Natural killer cell (primary cell): ENCODE data around the gene CD164. TPM values are rescaled to one million over a fixed set of nuclear protein-coding genes. Genes with fewer than 3 reads are reported as not detected.
A peak's percentile ranks its signal among the peaks of the same experiment; 100 is the strongest.

Source experiments
- ATAC-seq, 3 donors: fragments of 150-1000 bp in 2 of 3; fragments of 200-7000 bp in 1 of 3; cut with Tn5 transposase; 1 replicate in 1 of 3; 2 replicates in 2 of 3; pipeline ENCODE4 v1.10.0; 2021; ENCODE audit warnings: mild to moderate bottlenecking in 2 of 3, moderate library complexity in 2 of 3
- DNase-seq, 2 donors: peaks; one replicate each; pipeline versions ENCODE4 v3.0.0 to v3.0.0-alpha.2; 2013 to 2021; ENCODE audit warnings: mixed read lengths in 1 of 2
- H3K27ac ChIP-seq: one replicate; pipeline ENCODE4 v1.5.1; 2013; ENCODE audit warnings: mild to moderate bottlenecking, low read length
- H3K27me3 ChIP-seq: one replicate; pipeline ENCODE4 v1.6.1; 2013; ENCODE audit warnings: low read length; ENCODE audit not compliant: control insufficient read depth, insufficient read depth
- H3K36me3 ChIP-seq: one replicate; pipeline ENCODE4 v1.6.1; 2013; ENCODE audit warnings: low read length; ENCODE audit not compliant: control insufficient read depth, insufficient read depth
- H3K4me1 ChIP-seq: one replicate; pipeline ENCODE4 v1.6.1; 2013; ENCODE audit warnings: low read length; ENCODE audit not compliant: control insufficient read depth, insufficient read depth
- H3K4me3 ChIP-seq: one replicate; pipeline ENCODE4 v1.5.1; 2013; ENCODE audit warnings: low read length
- H3K9me3 ChIP-seq: one replicate; pipeline ENCODE4 v1.6.1; 2013; ENCODE audit warnings: low read length; ENCODE audit not compliant: control insufficient read depth, insufficient read depth
- H3K27ac Mint-ChIP-seq, 2 donors: one replicate each; pipeline ENCODE4 v1.8.0; 2022; ENCODE audit warnings: mild to moderate bottlenecking in 2 of 2, mixed read lengths in 2 of 2, moderate library complexity in 1 of 2
- H3K27me3 Mint-ChIP-seq, 2 donors: one replicate each; pipeline ENCODE4 v1.8.0; 2022; ENCODE audit warnings: low read depth in 2 of 2, mixed read lengths in 2 of 2
- H3K36me3 Mint-ChIP-seq: one replicate; pipeline ENCODE4 v1.8.0; 2022; ENCODE audit warnings: mixed read lengths
- H3K4me1 Mint-ChIP-seq, 2 donors: one replicate each; pipeline ENCODE4 v1.8.0; 2022; ENCODE audit warnings: mixed read lengths in 2 of 2
- H3K4me3 Mint-ChIP-seq: one replicate; pipeline ENCODE4 v1.8.0; 2022; ENCODE audit warnings: mild to moderate bottlenecking, moderate library complexity, mixed read lengths
- H3K9me3 Mint-ChIP-seq, 2 donors: one replicate each; pipeline ENCODE4 v1.8.0; 2022; ENCODE audit warnings: mixed read lengths in 2 of 2
- WGBS: methylation state at CpG from one replicate; pipeline ENCODE4 v1.1.7; 2013; ENCODE audit warnings: missing lambda C conversion rate; ENCODE audit not compliant: insufficient coverage; 5-methylcytosine and 5-hydroxymethylcytosine counted together
- intact Hi-C: fragments of 100-400 bp; cut with micrococcal nuclease; formaldehyde crosslinking; loops from one replicate; pipeline ENCODE4 v1.14.2; 2022
- total RNA-seq, 4 donors: library from RNA; stranded (reverse); fragments of 120-200 nt in 1 of 4; gene quantifications; one replicate each; pipeline versions ENCODE4 v1.2.3 to v1.2.4, GENCODE V29; 2013 to 2022
- TF ChIP-seq, protein P1 (sequence below): fragments of 200-600 bp; IDR thresholded peaks from one replicate; pipeline ENCODE4 v1.8.0; 2022; ENCODE audit warnings: antibody characterized with exemption

Gene CD164
- total RNA-seq, 3 donors from 2014 or later (not counting 1 experiment from before 2014, with no cell fraction given): 352 to 457 (median 427) TPM

DNA sequence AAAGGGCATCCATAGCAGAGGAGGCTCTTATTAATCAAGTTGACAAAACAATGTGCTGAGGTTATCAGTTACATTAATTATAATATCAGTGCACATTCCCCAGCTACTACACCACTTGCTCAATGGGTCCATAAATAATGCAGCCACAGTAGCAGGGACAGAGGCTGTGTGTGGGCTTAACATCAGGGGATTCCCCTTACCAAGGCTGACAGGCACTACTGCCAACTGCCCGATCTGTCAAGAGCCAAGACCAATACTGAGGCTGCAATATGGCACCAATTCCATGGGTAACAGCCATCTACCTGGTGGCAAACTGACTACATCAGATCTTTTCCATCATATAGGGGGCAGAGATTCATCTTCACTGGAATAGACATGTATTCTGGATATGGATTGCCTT lies 22.0 kb downstream of the CD164 start:
- no peaks in the 10 kb centered on the region for H3K27me3 Mint-ChIP-seq
- H3K36me3 Mint-ChIP-seq: no peaks in the 10 kb centered on the region
- 93% methylated on average over 1 of the region's 1 CpG for WGBS
- Histone ChIP-seq H3K9me3 (peaks cover 5% of the 10 kb centered on the region), H3K4me1 (peaks cover 13% of the 10 kb centered on the region), H3K36me3 (peaks cover 50% of the 10 kb centered on the region), H3K4me3 (no peak overlapping the region), H3K27ac (no peak overlapping the region), H3K27me3 (no peaks in the 10 kb centered on the region)
- no peak overlapping the region for H3K4me3 Mint-ChIP-seq
- peak overlapping the region; percentile 55 to 72 for H3K27ac Mint-ChIP-seq
- H3K4me1 Mint-ChIP-seq: peaks cover 70% of the 10 kb centered on the region in 2 donors
- no peaks in the 10 kb centered on the region for H3K9me3 Mint-ChIP-seq
- ATAC-seq (peak in 1 of 3 donors; percentile 34), DNase-seq (no peak)
- intact Hi-C loops: no loop called here
- TF ChIP-seq, protein P1, sequence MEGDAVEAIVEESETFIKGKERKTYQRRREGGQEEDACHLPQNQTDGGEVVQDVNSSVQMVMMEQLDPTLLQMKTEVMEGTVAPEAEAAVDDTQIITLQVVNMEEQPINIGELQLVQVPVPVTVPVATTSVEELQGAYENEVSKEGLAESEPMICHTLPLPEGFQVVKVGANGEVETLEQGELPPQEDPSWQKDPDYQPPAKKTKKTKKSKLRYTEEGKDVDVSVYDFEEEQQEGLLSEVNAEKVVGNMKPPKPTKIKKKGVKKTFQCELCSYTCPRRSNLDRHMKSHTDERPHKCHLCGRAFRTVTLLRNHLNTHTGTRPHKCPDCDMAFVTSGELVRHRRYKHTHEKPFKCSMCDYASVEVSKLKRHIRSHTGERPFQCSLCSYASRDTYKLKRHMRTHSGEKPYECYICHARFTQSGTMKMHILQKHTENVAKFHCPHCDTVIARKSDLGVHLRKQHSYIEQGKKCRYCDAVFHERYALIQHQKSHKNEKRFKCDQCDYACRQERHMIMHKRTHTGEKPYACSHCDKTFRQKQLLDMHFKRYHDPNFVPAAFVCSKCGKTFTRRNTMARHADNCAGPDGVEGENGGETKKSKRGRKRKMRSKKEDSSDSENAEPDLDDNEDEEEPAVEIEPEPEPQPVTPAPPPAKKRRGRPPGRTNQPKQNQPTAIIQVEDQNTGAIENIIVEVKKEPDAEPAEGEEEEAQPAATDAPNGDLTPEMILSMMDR: no peak

DNA sequence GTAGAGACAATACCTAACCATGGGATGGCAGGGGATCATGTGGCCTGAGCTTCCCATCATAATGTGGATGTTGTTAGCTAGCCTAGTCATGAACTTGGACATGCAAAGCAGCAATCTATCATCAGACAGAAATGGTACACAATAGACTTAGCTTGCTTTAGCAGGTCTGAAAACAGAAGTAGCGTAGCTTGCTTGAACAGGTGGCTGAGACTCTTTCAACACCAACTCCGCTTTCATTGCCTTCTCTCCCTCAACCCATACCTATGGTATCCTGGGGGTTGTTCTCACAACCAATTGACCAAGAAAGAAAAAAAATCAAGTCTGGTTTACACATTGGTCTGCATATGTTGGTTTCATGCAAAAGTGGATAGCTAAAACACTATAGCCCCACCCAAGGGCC lies 23.0 kb downstream of the CD164 start:
- Histone ChIP-seq H3K4me3 (no peak overlapping the region), H3K36me3 (peaks cover 48% of the 10 kb centered on the region), H3K4me1 (peaks cover 13% of the 10 kb centered on the region), H3K27ac (no peak overlapping the region), H3K9me3 (peaks cover 5% of the 10 kb centered on the region), H3K27me3 (no peaks in the 10 kb centered on the region)
- no peaks in the 10 kb centered on the region for H3K27me3 Mint-ChIP-seq
- H3K4me1 Mint-ChIP-seq: peaks cover 61 to 64% of the 10 kb centered on the region in 2 donors
- no peak for ATAC-seq
- no peaks in the 10 kb centered on the region for H3K36me3 Mint-ChIP-seq
- no peak for DNase-seq
- 94% methylated on average over 2 of the region's 2 CpGs for WGBS
- H3K9me3 Mint-ChIP-seq: no peaks in the 10 kb centered on the region
- TF ChIP-seq, protein P1: no peak
- H3K4me3 Mint-ChIP-seq: no peak overlapping the region
- H3K27ac Mint-ChIP-seq: peak overlapping the region; percentile 55 to 64
- intact Hi-C loops: no loop called here

DNA sequence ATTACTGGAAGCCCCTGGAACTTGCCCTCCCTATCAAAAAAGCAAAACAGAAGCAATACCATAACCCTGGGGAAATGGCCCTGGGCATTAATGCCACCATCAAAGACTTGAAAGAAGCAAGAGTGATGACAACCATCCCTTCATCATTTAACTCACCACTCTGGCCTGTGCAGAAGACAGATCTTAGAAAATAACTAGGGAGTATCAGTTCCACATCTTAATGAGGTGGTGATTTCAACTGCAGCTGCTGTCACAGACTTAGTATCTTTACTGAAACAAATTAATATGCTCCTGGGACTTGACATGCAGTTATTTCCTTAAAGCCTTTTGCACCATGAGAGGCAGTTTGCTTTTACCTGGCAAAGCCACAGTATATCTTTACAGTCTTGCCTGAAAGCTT lies 24.1 kb downstream of the CD164 start:
- Histone ChIP-seq H3K36me3 (peaks cover 51% of the 10 kb centered on the region), H3K4me3 (no peak overlapping the region), H3K27ac (no peak overlapping the region), H3K27me3 (no peaks in the 10 kb centered on the region), H3K9me3 (peaks cover 5% of the 10 kb centered on the region), H3K4me1 (peaks cover 8% of the 10 kb centered on the region)
- no peak for ATAC-seq
- TF ChIP-seq, protein P1: no peak
- Mint-ChIP-seq H3K27ac (peak overlapping the region; percentile 63 to 64), H3K9me3 (no peaks in the 10 kb centered on the region), H3K36me3 (no peaks in the 10 kb centered on the region), H3K4me3 (no peak overlapping the region), H3K27me3 (no peaks in the 10 kb centered on the region), H3K4me1 (peaks cover 51 to 54% of the 10 kb centered on the region in 2 donors)
- DNase-seq: no peak
- intact Hi-C loops: no loop called here

DNA sequence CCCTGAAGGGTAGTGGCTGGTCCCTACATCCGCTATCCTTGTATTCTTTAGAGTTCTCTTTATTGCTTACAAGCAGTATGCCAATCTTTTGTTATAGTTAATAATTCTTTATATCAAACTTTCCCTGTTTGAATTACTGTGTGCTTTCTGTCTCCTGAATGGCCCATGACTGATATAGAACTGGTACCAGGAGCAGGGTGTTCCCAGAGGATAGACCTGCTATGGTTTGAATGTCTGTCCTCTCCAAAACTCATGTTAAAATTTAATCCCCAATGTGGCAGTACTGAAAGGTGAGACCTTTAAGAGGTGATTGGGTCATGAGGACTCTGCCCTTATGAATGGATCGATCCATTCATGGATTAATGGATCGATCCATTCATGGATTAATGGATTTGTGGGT lies 26.0 kb downstream of the CD164 start:
- intact Hi-C loops: no loop called here
- DNase-seq (no peak), ATAC-seq (no peak)
- Histone ChIP-seq H3K4me1 (no peaks in the 10 kb centered on the region), H3K27ac (no peak overlapping the region), H3K27me3 (no peaks in the 10 kb centered on the region), H3K9me3 (peaks cover 5% of the 10 kb centered on the region), H3K4me3 (no peak overlapping the region), H3K36me3 (peaks cover 40% of the 10 kb centered on the region)
- Mint-ChIP-seq H3K9me3 (no peaks in the 10 kb centered on the region), H3K27ac (no peak overlapping the region), H3K4me1 (peaks cover 52 to 59% of the 10 kb centered on the region in 2 donors), H3K4me3 (no peak overlapping the region), H3K36me3 (no peaks in the 10 kb centered on the region), H3K27me3 (no peaks in the 10 kb centered on the region)
- TF ChIP-seq, protein P1: no peak
- 100% methylated on average over 2 of the region's 3 CpGs for WGBS
